HepG2 (cell line): ENCODE results near the gene MYADML2. TPM values are rescaled to one million over a fixed set of nuclear protein-coding genes. Genes with fewer than 3 reads are reported as not detected.
A peak's percentile ranks its signal among the peaks of the same experiment; 100 is the strongest.

ENCODE experiments used
- ATF7-NPFF ChIP-seq: sonication (generic); formaldehyde crosslinking; IDR thresholded peaks from 2 replicates; pipeline ENCODE4 v1.8.1; 2023; ENCODE audit warnings: mild to moderate bottlenecking, low read depth, missing genetic modification reagents, moderate library complexity
- BCL6 ChIP-seq: IDR thresholded peaks from 2 replicates; pipeline ENCODE4 v1.6.1; 2016; ENCODE audit warnings: missing genetic modification reagents, missing compliant biosample characterization
- CREB1 ChIP-seq, 2 experiments: fragments of 450-650 bp in 1 of 2; IDR thresholded peaks; 2 replicates each; pipeline ENCODE4 v1.6.1; 2016 to 2017; ENCODE audit warnings: control low read depth in 1 of 2, mild to moderate bottlenecking in 1 of 2, missing compliant biosample characterization in 1 of 2, missing genetic modification characterization in 1 of 2
- CREBL2 ChIP-seq: sonication (generic); formaldehyde crosslinking; IDR thresholded peaks from 2 replicates; pipeline ENCODE4 v1.8.1; 2023; ENCODE audit warnings: missing genetic modification reagents, mild to moderate bottlenecking, borderline replicate concordance
- DNMT1 ChIP-seq: sonication (generic); formaldehyde crosslinking; IDR thresholded peaks from 2 replicates; pipeline ENCODE4 v1.5.1; 2020; ENCODE audit warnings: mild to moderate bottlenecking, missing genetic modification reagents
- ERF ChIP-seq: IDR thresholded peaks from 2 replicates; pipeline ENCODE4 v1.6.1; 2018; ENCODE audit warnings: missing biosample characterization, missing genetic modification reagents
- FOXO1 ChIP-seq: sonication (generic); formaldehyde crosslinking; IDR thresholded peaks from 2 replicates; pipeline ENCODE4 v1.4.0; 2020; ENCODE audit warnings: missing genetic modification reagents
- GATAD2A ChIP-seq: IDR thresholded peaks from 2 replicates; pipeline ENCODE4 v1.6.1; 2016
- HOXA9 ChIP-seq: sonication (generic); formaldehyde crosslinking; IDR thresholded peaks from 2 replicates; pipeline ENCODE4 v1.8.1; 2022; ENCODE audit warnings: missing genetic modification reagents, mild to moderate bottlenecking, moderate library complexity, borderline replicate concordance
- MED1 ChIP-seq: sonication (generic); formaldehyde crosslinking; IDR thresholded peaks from 2 replicates; pipeline ENCODE4 v1.4.0; 2020; ENCODE audit warnings: missing genetic modification reagents
- MED8 ChIP-seq: sonication (generic); formaldehyde crosslinking; IDR thresholded peaks from 2 replicates; pipeline ENCODE4 v1.8.1; 2023; ENCODE audit warnings: mild to moderate bottlenecking, missing genetic modification reagents; ENCODE audit not compliant: insufficient replicate concordance
- MEIS1 ChIP-seq: sonication (generic); formaldehyde crosslinking; IDR thresholded peaks from 2 replicates; pipeline ENCODE4 v1.9.0; 2021; ENCODE audit warnings: mild to moderate bottlenecking, missing genetic modification reagents, moderate library complexity, borderline replicate concordance
- MLX ChIP-seq: IDR thresholded peaks from 2 replicates; pipeline ENCODE4 v1.6.1; 2016
- NFKBIZ ChIP-seq: IDR thresholded peaks from 2 replicates; pipeline ENCODE4 v1.6.1; 2018; ENCODE audit warnings: missing genetic modification reagents, missing compliant biosample characterization
- RARG ChIP-seq: sonication (generic); formaldehyde crosslinking; IDR thresholded peaks from 2 replicates; pipeline ENCODE4 v1.4.0; 2020; ENCODE audit warnings: low read depth, mild to moderate bottlenecking, missing genetic modification reagents
- SRSF1 ChIP-seq: fragments of 200-400 bp; formaldehyde crosslinking; optimal IDR thresholded peaks from 2 replicates; pipeline ENCODE3; 2017; ENCODE audit warnings: mild to moderate bottlenecking, low read depth, low read length, moderate library complexity
- THAP11 ChIP-seq: IDR thresholded peaks from 2 replicates; pipeline ENCODE4 v1.6.1; 2016; ENCODE audit warnings: missing biosample characterization, missing genetic modification reagents
- ZBTB42 ChIP-seq: sonication (generic); formaldehyde crosslinking; IDR thresholded peaks from 2 replicates; pipeline ENCODE4 v1.5.0; 2020; ENCODE audit warnings: mild to moderate bottlenecking, missing genetic modification reagents
- ZNF232 ChIP-seq: sonication (generic); formaldehyde crosslinking; IDR thresholded peaks from 2 replicates; pipeline ENCODE4 v1.4.0; 2020; ENCODE audit warnings: missing genetic modification reagents, borderline replicate concordance
- ZNF292 ChIP-seq: sonication (generic); formaldehyde crosslinking; IDR thresholded peaks from 2 replicates; pipeline ENCODE4 v1.8.1; 2022; ENCODE audit warnings: mild to moderate bottlenecking, low read depth, missing genetic modification reagents, borderline replicate concordance
- ZNF484 ChIP-seq: sonication (generic); formaldehyde crosslinking; IDR thresholded peaks from 2 replicates; pipeline ENCODE4 v1.5.1; 2020; ENCODE audit warnings: mild to moderate bottlenecking, low read depth, missing genetic modification reagents, borderline replicate concordance
- ZNF503 ChIP-seq: sonication (generic); formaldehyde crosslinking; IDR thresholded peaks from 2 replicates; pipeline ENCODE4 v1.4.0; 2020; ENCODE audit warnings: missing genetic modification reagents
- ZNF564 ChIP-seq: sonication (generic); formaldehyde crosslinking; IDR thresholded peaks from 2 replicates; pipeline ENCODE4 v1.8.1; 2023; ENCODE audit warnings: mild to moderate bottlenecking, missing genetic modification reagents
- ZNF572 ChIP-seq: sonication (generic); formaldehyde crosslinking; IDR thresholded peaks from 2 replicates; pipeline ENCODE4 v1.5.1; 2020; ENCODE audit warnings: mild to moderate bottlenecking, missing genetic modification reagents
- ZSCAN29 ChIP-seq: sonication (generic); formaldehyde crosslinking; conservative IDR thresholded peaks from 2 replicates; pipeline ENCODE4 v1.4.0; 2020; ENCODE audit warnings: mild to moderate bottlenecking, missing genetic modification reagents
- polyA plus RNA-seq, 8 experiments: library from polyadenylated mRNA; depleted of rRNA in 3 of 8; stranded (reverse) in 7 of 8; unstranded in 1 of 8; fragments of >200 nt; fragmentation: Illumina TruSeq in 4 of 8; extraction: Trizol in 4 of 8; gene quantifications; 2 replicates each; pipeline versions ENCODE4 v1.2.1 to v1.2.3, GENCODE V29; 2011 to 2016; ENCODE audit warnings: low read depth in 4 of 8, missing spikeins in 1 of 8, mixed read lengths in 1 of 8; ENCODE audit not compliant: insufficient read depth in 1 of 8
- total RNA-seq, 5 experiments: library from RNA; depleted of rRNA; stranded (reverse); fragments of >200 nt; fragmentation: Illumina TruSeq; extraction: Trizol; gene quantifications; 2 replicates each; pipeline ENCODE4 v1.2.3, GENCODE V29; 2016; ENCODE audit warnings: low read depth in 1 of 5
- TF ChIP-seq, protein P1 (sequence below): IDR thresholded peaks from 2 replicates; pipeline ENCODE4 v1.6.1; 2016; ENCODE audit warnings: mild to moderate bottlenecking
- TF ChIP-seq, protein P2 (sequence below): sonication (generic); formaldehyde crosslinking; IDR thresholded peaks from 2 replicates; pipeline ENCODE4 v1.9.0; 2021; ENCODE audit warnings: missing genetic modification reagents, mild to moderate bottlenecking, borderline replicate concordance

MYADML2 gene
- total and polyA plus RNA-seq, 2 of the 13 experiments (the other 11 are each of a cell fraction or from before 2014, with no cell fraction given), result not detected

DNA sequence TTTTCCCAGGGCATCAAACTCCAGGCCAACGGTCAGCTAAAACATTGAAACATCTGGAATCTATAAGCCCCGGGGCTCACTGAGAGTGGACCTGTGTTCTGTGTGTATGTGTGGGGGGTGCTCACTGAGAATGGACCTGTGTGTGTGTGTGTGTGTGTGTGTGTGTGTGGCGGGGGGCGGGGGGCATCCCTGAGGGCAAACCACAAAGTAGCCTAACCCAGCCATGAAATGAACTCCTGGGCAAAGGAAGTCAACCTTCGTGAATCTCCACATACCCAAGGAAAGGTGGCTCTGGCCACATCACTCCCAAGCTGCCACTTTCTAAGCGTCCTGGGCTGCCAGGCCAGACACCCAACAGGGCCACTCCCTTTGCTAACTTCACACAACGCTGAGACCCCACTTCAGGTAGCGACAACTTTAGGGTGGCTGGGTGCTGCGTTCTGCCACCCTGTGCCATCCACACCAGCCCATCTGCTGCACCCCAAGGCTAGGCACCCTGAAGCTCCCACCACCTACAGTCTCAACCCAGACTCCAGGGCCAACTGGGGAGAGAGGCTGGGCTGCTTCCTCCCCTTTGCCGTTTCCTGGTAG, 21.1 kb downstream of the MYADML2 start (continued):
- 0 out of 2 replicates have a peak, but pooled peaks have one; percentile 49 for TF ChIP-seq RARG (CRISPR knock-in tag)
- TF ChIP-seq ZNF503 (CRISPR knock-in tag), result no peak
- 0 out of 2 replicates have a peak, but pooled peaks have one; percentile 11 for TF ChIP-seq FOXO1 (CRISPR knock-in tag)
- TF ChIP-seq ATF7-NPFF, result 0 out of 2 replicates have a peak, but pooled peaks have one; percentile 7
- no peak for TF ChIP-seq MEIS1 (CRISPR knock-in tag)
- no peak for TF ChIP-seq ERF (CRISPR knock-in tag)
- TF ChIP-seq ZSCAN29, result 0 out of 2 replicates have a peak, but pooled peaks have one; percentile 34
- no peak for TF ChIP-seq ZNF292 (CRISPR knock-in tag)
- TF ChIP-seq MED8 (CRISPR knock-in tag), result no peak
- TF ChIP-seq, protein P1, sequence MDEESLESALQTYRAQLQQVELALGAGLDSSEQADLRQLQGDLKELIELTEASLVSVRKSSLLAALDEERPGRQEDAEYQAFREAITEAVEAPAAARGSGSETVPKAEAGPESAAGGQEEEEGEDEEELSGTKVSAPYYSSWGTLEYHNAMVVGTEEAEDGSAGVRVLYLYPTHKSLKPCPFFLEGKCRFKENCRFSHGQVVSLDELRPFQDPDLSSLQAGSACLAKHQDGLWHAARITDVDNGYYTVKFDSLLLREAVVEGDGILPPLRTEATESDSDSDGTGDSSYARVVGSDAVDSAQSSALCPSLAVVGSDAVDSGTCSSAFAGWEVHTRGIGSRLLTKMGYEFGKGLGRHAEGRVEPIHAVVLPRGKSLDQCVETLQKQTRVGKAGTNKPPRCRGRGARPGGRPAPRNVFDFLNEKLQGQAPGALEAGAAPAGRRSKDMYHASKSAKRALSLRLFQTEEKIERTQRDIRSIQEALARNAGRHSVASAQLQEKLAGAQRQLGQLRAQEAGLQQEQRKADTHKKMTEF (CRISPR knock-in tag), result no peak
- TF ChIP-seq DNMT1 (CRISPR knock-in tag), result no peak
- TF ChIP-seq GATAD2A (CRISPR knock-in tag), result no peak
- no peak for TF ChIP-seq ZNF564
- TF ChIP-seq ZNF232 (CRISPR knock-in tag), result no peak
- TF ChIP-seq ZNF572 (CRISPR knock-in tag), result no peak
- TF ChIP-seq THAP11 (CRISPR knock-in tag), result no peak
- TF ChIP-seq CREBL2 (CRISPR knock-in tag), result no peak
- TF ChIP-seq MED1 (CRISPR knock-in tag), result no peak
- TF ChIP-seq, protein P2, sequence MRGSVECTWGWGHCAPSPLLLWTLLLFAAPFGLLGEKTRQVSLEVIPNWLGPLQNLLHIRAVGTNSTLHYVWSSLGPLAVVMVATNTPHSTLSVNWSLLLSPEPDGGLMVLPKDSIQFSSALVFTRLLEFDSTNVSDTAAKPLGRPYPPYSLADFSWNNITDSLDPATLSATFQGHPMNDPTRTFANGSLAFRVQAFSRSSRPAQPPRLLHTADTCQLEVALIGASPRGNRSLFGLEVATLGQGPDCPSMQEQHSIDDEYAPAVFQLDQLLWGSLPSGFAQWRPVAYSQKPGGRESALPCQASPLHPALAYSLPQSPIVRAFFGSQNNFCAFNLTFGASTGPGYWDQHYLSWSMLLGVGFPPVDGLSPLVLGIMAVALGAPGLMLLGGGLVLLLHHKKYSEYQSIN (CRISPR knock-in tag), result no peak
- no peak for TF ChIP-seq BCL6 (CRISPR knock-in tag)
- TF ChIP-seq MLX (CRISPR knock-in tag), result no peak
- TF ChIP-seq ZBTB42 (CRISPR knock-in tag), result no peak
- no peak for TF ChIP-seq HOXA9
- TF ChIP-seq NFKBIZ, result peak; percentile 15; the same call in 1 of the 2 replicates
- TF ChIP-seq ZNF484 (CRISPR knock-in tag), result no peak
- TF ChIP-seq CREB1 (IDR thresholded peaks at IDR 0.05), result no peak
- TF ChIP-seq CREB1 (CRISPR knock-in tag; IDR thresholded peaks at IDR 0.05), result no peak
- TF ChIP-seq SRSF1, result no peak
